ENCODE results near the gene STING1.

- TF ChIP-seq CTCF (IDR thresholded peaks at IDR 0.05; ENCODE audit: borderline replicate concordance, extremely low read depth, low read length, poor library complexity, severe bottlenecking): no peak
- no peak for TF ChIP-seq EZH2 (IDR thresholded peaks at IDR 0.05; ENCODE audit: borderline replicate concordance, low read depth, low read length, severe bottlenecking)
Measured at GRCh38 chr5:139439013-139439903, 43.3 kb downstream of the STING1 start, which contains the start of gene DNAJC18.
